ENCODE results near the gene MISP3. TPM values are rescaled to one million over a fixed set of nuclear protein-coding genes. Genes with fewer than 3 reads are reported as not detected.

Gene MISP3
- total and polyA plus RNA-seq, 9 of the 15 experiments (the other 6 are each of a cell fraction or from before 2014, with no cell fraction given), result 0.25 to 5.6 (median 1.6) TPM

DNA sequence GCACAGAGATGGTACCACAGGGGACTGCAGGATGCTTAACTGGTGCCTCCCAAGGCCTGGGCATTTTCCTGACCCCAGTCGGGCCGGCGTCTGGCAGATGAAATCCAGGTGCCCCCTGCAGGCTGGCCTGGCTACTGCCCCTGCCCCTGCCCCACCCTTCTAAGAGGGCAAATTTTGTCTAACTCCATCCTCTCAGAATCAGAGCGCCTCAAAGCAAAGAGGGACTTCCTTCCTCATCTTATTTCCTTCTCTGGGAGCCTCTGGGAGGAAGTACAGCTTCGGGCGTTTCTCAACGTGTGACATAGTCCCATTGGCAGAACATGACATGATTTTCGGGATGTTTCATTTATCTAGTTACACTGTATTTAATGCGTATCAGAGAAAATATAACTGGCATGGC, 42.3 kb downstream of the MISP3 start:
- Histone ChIP-seq H3K4me1 (replicated peaks in 1 of 2; ENCODE audit: control insufficient read depth in 2 of 2, insufficient read depth in 2 of 2, low read length in 2 of 2) (peaks cover 47 to 64% of the 10 kb centered on the region in 2 experiments; a peak in 4 of 5 replicates), H3K36me3 (ENCODE audit: control insufficient read depth, insufficient read depth, low read length) (peaks cover 6% of the 10 kb centered on the region; the same call in 2 of the 3 replicates), H3K27me3 (ENCODE audit: control insufficient read depth in 2 of 2, insufficient read depth in 2 of 2, low read length in 2 of 2) (no peaks in the 10 kb centered on the region), H3K4me2 (ENCODE audit: insufficient read depth, low read length) (no peak overlapping the region), H2AFZ (ENCODE audit: low read depth, low read length) (0 out of 2 replicates have a peak overlapping the region, but pooled peaks have one; percentile 30), H3K79me2 (ENCODE audit: control insufficient read depth, insufficient read depth, low read length) (peaks cover 24% of the 10 kb centered on the region), H3K27ac (ENCODE audit: extremely low read depth, low read depth, low read length) (no peak overlapping the region), H3K9me1 (ENCODE audit: control insufficient read depth, insufficient read depth, low read length) (peaks cover 4% of the 10 kb centered on the region), H3K9ac (ENCODE audit: insufficient read depth in 1 of 2, low read depth in 2 of 2, low read length in 2 of 2) (no peak overlapping the region), H3K9me3 (replicated peaks; ENCODE audit: control insufficient read depth, insufficient read depth, low read depth, low read length) (no peaks in the 10 kb centered on the region), H3K4me3 (no peak overlapping the region), H4K20me1 (replicated peaks; ENCODE audit: control insufficient read depth, insufficient read depth, low read length) (no peaks in the 10 kb centered on the region)
- in situ Hi-C loops (cut with MboI) (no loop called here), intact Hi-C loops (cut with micrococcal nuclease) (no loop called here)
- CTCF ChIA-PET (ENCODE audit: low intra/inter-chr PET ratio), result interaction anchor here (0.6 to 2.8 kb wide), 3 partner anchors 42 to 372 kb away, joined by 3 to 12 read pairs (median 4); no protein-coding TSS in a partner anchor
- ATAC-seq (no peak), DNase-seq (ENCODE audit: extremely low read depth in 1 of 4, low spot score in 3 of 4) (peak in 3 of 4 experiments; percentile 41 to 52 (median 52)), FAIRE-seq (peak; percentile 15)
- POLR2A ChIA-PET, result interaction anchor here (0.6 to 2.0 kb wide), 5 partner anchors 20 to 463 kb away, joined by 3 to 8 read pairs (median 3); no protein-coding TSS in a partner anchor
- WGBS (ENCODE audit: insufficient coverage, low coverage, missing lambda C conversion rate), result 38% methylated on average over 9 of the region's 9 CpGs
- BruUV-seq (replicated peaks), result no TSS peak
- TF ChIP-seq RB1 (IDR thresholded peaks at IDR 0.05; ENCODE audit: low read depth), result 0 out of 2 replicates have a peak, but pooled peaks have one; percentile 12
- TF ChIP-seq SPI1 (IDR thresholded peaks at IDR 0.05; ENCODE audit: borderline replicate concordance, low read depth, low read length), result peak; percentile 43; the same call in 1 of the 2 replicates
- peak; percentile 31; the same call in 1 of the 2 replicates for TF ChIP-seq SMC3 (conservative IDR thresholded peaks at IDR 0.05; ENCODE audit: insufficient read depth, low read depth, low read length)
- 0 out of 4 replicates have a peak, but pooled peaks of 1 of the 2 experiments have one; percentile 13 for TF ChIP-seq MAZ (CRISPR knock-in tag; conservative IDR thresholded peaks at IDR 0.05 in 1 of 2, IDR thresholded peaks at IDR 0.05 in 1 of 2)
- TF ChIP-seq NR2C2 (CRISPR knock-in tag; IDR thresholded peaks at IDR 0.05), result no peak
- TF ChIP-seq NR2C2 (tag; IDR thresholded peaks at IDR 0.05), result 0 out of 2 replicates have a peak, but pooled peaks have one; percentile 17
- no peak for TF ChIP-seq DPF2 (IDR thresholded peaks at IDR 0.05)
- TF ChIP-seq, protein P1, sequence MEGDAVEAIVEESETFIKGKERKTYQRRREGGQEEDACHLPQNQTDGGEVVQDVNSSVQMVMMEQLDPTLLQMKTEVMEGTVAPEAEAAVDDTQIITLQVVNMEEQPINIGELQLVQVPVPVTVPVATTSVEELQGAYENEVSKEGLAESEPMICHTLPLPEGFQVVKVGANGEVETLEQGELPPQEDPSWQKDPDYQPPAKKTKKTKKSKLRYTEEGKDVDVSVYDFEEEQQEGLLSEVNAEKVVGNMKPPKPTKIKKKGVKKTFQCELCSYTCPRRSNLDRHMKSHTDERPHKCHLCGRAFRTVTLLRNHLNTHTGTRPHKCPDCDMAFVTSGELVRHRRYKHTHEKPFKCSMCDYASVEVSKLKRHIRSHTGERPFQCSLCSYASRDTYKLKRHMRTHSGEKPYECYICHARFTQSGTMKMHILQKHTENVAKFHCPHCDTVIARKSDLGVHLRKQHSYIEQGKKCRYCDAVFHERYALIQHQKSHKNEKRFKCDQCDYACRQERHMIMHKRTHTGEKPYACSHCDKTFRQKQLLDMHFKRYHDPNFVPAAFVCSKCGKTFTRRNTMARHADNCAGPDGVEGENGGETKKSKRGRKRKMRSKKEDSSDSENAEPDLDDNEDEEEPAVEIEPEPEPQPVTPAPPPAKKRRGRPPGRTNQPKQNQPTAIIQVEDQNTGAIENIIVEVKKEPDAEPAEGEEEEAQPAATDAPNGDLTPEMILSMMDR (IDR thresholded peaks at IDR 0.05 in 2 of 3, conservative IDR thresholded peaks at IDR 0.05 in 1 of 3; ENCODE audit: insufficient read depth in 2 of 3, low read depth in 1 of 3, low read length in 3 of 3), result peak; percentile 45 to 62 (median 60); a peak in 5 of 6 replicates
- TF ChIP-seq, protein P2, sequence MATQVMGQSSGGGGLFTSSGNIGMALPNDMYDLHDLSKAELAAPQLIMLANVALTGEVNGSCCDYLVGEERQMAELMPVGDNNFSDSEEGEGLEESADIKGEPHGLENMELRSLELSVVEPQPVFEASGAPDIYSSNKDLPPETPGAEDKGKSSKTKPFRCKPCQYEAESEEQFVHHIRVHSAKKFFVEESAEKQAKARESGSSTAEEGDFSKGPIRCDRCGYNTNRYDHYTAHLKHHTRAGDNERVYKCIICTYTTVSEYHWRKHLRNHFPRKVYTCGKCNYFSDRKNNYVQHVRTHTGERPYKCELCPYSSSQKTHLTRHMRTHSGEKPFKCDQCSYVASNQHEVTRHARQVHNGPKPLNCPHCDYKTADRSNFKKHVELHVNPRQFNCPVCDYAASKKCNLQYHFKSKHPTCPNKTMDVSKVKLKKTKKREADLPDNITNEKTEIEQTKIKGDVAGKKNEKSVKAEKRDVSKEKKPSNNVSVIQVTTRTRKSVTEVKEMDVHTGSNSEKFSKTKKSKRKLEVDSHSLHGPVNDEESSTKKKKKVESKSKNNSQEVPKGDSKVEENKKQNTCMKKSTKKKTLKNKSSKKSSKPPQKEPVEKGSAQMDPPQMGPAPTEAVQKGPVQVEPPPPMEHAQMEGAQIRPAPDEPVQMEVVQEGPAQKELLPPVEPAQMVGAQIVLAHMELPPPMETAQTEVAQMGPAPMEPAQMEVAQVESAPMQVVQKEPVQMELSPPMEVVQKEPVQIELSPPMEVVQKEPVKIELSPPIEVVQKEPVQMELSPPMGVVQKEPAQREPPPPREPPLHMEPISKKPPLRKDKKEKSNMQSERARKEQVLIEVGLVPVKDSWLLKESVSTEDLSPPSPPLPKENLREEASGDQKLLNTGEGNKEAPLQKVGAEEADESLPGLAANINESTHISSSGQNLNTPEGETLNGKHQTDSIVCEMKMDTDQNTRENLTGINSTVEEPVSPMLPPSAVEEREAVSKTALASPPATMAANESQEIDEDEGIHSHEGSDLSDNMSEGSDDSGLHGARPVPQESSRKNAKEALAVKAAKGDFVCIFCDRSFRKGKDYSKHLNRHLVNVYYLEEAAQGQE (IDR thresholded peaks at IDR 0.05; ENCODE audit: borderline replicate concordance), result 0 out of 2 replicates have a peak, but pooled peaks have one; percentile 8
- TF ChIP-seq, protein P2 (CRISPR knock-in tag; IDR thresholded peaks at IDR 0.05; ENCODE audit: low read depth), result no peak
- TF ChIP-seq HDGF (IDR thresholded peaks at IDR 0.05), result no peak
- TF ChIP-seq ZKSCAN8 (CRISPR knock-in tag; IDR thresholded peaks at IDR 0.05), result no peak
